ENCODE measurements around the gene CAPN14.

- TF ChIP-seq CTCF (conservative IDR thresholded peaks at IDR 0.05 in 1 of 2, IDR thresholded peaks at IDR 0.05 in 1 of 2; ENCODE audit: extremely low read depth in 1 of 2, insufficient read depth in 1 of 2, low read depth in 1 of 2, low read length in 2 of 2) (no peak), EZH2 (IDR thresholded peaks at IDR 0.05; ENCODE audit: borderline replicate concordance, low read length) (no peak)
These were observed 23.4 kb upstream of the CAPN14 start for GRCh38 chr2:31240381-31241365.

Data from mammary epithelial cell (primary cell).